ENCODE results near the gene ARID4A.

DNA sequence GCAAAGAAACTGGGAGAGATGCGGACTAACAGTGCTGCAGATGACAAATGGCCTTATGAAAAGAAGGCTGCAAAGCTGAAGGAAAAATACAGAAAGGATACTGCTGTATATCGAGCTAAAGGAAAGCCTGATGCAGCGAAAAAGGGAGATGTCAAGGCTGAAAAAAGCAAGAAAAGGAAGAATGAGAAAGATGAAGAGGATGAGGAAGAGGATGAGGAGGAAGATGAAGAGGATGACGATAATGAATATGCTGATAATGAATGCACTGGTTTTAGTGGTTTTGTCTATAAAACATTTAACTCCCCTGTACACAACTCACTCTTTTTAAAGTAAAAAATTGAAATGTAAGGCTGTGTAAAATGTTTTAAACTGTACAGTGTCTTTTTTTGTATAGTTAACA is 13.2 kb upstream of the ARID4A start:
- TF ChIP-seq POLR2AphosphoS5 (IDR thresholded peaks at IDR 0.05) = no peak
- no peak for TF ChIP-seq POLR2A (IDR thresholded peaks at IDR 0.05)

Data from spleen (tissue), 3 donors.